Putamen (tissue), 1 donor: ENCODE results near the gene TRIM67.

Source experiments
- DNase-seq: peaks from one replicate; pipeline ENCODE4 v3.0.0-alpha.2; 2016; ENCODE audit warnings: low spot score

TRIM67 gene

DNA sequence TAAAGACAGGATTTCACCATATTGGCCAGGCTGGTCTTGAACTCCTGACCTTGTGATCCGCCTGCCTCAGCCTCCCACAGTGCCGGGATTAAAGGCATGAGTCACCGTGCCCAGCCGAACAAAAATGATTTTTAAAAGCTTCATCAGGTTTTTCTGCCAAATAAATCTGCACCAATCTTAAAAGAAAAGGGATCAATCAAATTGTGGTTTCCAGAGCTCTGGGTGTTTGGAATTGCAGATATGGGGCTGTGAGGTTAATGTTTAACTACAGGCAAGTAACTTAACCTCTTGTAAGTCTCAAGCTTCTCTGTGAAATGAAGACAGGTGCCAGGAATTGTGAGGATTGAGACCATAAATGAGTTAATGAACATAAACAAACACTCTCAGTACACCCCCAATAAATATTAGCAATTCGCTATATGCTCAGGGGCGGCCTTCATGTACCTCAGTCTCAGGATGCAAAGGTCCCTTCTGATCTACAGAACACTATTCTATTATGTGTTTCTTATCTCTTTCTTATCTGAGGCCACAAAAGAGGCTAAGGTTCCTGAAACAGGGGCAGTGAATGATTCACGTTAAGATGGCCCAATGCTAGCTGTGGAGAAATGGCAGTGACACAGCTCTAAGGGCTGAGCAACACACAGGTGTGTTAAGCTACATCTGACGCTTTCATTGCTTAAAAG is 72.0 kb downstream of the TRIM67 start:
- no peak for DNase-seq

DNA sequence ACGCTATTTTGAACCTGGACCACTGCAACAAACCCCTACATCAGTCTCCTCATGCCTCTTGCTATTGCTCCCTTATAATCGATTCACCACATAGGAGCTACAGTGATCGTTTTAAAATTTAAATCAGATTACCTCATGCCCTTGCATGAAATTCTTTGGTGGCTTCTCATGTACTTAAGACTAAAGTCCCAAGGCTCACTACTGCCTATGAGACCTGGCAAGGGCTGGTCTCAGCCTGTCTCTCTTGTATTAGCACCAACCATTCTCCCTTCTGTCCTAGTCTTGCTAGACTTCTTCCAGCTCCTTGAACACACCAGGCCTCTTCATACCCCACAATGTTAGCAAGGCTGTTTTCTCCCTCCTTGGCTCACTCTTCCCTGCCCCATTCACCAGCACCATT is 72.6 kb downstream of the TRIM67 start:
- no peak for DNase-seq

DNA sequence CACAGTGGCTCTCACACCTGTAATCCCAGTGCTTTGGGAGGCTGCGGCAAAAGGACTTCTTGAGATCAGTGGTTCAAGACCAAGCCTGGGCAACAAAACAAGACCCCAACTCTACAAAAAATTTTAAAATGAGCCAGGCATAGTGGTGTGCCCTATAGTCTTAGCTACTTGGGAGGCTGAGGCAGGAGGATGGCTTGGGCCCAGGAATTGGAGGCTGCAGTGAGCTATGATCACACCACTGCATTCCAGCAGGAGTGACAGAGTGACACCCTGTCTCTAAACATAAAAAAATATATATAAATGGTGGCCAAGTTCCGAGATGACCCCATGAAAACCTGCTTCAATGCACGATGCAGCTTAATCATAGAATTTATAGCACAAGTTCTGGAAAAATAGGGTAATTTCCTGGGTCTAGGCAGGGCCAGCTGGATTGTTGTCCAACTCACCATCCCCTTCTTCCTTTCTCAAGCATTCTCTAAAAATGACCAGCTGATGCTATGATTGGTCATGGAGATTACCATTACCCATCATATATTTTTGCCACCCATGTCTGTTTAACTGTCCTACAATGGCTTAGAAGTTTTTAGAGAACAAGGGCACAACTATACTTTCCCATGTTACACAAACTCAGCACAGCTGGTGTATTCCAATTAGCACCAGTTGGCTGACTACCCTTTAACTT is 73.8 kb downstream of the TRIM67 start:
- DNase-seq = no peak

DNA sequence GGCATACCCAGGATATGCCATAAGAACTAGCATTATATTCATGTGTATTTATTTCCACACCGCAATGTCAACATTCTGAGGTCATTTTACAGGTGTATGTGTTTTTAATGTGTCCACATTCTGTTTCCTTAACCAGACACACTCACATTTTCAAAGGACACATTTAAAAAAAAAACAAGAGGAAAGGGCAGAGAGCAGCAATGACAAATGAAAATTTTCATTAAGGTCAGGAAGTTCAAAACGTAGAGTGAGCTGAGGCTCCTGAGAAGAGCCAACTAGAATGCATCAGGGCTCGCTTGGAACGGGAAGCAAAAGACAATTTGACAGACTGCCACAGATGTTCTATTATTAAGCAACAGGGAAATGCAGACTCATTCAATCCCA is 74.3 kb downstream of the TRIM67 start:
- DNase-seq = no peak

DNA sequence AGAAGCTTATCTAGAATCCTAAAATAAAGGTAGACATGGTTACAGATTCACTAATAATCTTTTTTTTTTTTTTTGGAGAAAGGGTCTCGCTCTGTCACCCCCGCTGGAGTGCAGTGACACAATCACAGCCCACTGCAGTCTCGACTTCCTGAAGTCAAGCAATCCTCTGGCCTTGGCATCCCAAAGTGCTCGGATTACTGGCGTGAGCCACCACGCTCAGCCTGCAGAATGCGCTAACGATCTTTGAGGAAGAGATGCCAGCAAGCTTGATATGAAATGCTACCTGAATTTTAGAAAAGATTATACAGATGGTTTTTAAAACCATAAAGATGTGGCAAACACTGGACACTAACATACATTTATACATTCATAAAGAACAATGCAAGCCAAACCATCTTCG is 75.1 kb downstream of the TRIM67 start:
- DNase-seq = no peak

DNA sequence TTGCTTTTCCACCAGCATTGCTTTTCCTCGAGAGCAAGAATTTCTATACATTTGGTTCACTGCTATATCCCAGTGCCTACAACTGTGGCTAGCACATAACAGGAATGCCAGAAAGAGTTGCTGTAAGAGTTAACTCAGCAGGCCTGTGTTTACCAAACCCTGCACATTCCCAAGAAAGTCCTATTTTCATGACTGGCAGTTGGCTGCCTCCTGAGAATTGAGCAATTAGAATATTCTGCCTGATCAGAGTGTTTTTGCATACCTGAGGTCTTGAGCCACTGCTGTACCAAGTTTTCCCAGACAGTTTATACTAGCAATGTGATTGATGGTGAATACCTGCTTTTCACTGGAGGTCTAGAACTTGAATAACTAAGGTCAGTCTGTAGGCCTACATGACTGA is 76.4 kb downstream of the TRIM67 start:
- DNase-seq = no peak

DNA sequence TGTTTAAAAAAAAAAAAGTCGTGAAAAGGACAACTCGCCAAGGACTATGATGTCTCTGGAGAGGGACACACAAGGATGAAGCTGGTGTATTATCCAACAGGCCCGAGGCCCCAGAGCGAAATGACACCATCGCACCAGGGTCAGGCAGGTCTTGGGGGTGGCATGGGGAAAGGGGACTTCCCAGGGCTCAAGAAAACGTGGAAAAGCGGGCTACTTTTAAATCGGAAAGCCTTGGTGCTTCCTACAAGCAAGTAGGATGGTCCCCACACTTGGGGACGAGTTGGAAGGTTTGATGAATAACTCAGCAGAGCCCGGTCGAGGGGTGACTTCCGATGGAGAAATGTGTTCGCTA is 78.6 kb downstream of the TRIM67 start:
- no peak for DNase-seq

DNA sequence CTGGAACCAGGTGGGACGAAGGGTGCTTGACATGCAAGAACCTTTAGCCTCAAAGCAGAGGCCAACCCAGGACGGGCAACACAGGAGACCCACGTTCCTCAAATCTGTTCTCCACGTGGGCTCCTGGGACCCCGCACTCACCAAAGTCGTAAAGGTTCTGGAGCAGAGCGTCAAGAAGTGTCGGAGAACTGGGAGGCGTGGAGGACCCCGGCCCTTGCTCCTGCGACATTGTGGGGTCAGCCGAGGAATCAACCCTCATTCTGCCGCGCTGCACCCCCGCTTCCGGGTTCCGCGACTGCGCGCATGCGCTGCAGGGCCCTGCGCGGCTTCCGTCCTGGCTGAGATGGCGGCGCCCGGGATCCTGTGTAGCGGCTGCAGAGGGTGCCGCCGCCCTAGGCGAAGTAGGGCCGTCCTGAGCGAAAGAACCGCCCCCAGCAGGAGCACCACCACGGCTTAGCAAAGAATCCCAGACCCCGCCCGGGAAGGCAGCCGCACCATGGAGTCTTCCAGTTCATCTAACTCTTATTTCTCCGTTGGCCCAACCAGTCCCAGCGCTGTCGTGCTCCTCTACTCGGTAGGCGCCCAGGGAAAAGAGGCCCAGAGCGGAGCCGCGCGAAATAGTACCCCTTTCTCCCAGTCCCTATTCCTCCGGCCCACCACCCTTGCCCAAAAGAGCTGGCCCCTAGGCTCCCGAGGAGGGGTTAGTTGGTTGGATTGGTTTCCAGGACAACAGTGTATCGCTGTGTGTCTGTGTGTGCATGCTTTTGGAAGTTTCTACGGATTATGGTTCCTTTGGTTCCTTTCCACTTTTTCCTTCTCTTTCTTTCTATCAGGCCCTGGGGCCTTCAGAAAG is 79.3 kb downstream of the TRIM67 start, which contains the start of gene GNPAT:
TSS of gene GNPAT (plus strand) at position 330 of the 853 bp plus-strand sequence. CDS start at position 497, 167 bp downstream.
- peak; percentile 86 for DNase-seq

DNA sequence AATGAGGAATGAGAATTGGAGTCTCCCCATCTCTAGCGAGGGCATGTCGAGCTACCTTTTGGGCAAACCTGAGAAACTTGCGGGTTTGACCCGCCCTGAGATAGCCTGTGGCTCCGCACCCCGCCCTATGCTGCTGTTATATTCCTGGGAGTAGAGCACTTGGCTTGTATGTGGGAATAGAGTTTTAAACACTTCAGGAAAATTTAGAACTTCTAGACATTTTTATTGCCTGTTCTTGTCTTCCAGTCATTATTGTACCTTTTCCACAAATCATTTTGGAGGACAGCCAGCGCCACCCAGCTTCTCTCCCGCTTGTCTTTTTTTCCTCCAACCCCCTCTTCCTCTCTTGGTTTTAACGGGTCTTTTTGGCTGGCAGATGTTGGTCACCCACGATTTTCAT is 79.9 kb downstream of the TRIM67 start:
- no peak for DNase-seq

DNA sequence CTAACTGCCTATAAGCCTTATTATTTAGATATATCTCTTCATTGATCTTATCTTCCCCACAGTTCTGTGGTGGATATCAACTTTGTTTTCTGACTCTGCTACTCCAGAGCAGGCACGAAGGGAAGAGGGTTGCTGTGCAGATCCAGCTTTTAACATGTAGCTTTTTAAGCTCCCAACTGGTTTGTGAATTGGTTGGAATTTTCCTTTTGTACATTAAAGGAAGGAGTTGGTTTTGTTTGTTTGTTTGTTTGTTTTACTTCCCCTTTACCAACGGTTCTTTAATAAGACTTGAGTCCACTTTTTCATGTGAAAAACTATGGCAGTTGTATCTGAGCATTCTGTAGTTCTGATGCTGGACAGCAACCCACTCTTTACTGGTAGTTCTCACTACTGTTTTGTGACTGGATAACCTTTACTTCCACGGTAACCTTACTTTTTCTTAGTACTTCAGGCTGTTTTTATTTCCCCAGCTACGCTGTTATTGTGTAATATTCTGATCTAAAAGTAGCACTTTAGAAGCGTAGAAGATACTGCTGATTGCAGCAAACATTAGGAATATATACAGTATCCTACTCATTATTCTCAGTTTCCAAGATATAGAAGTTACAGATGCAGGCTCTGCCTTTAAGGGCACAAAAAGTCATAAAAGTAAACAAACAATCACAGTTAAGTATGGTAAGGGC is 80.8 kb downstream of the TRIM67 start:
- no peak for DNase-seq

DNA sequence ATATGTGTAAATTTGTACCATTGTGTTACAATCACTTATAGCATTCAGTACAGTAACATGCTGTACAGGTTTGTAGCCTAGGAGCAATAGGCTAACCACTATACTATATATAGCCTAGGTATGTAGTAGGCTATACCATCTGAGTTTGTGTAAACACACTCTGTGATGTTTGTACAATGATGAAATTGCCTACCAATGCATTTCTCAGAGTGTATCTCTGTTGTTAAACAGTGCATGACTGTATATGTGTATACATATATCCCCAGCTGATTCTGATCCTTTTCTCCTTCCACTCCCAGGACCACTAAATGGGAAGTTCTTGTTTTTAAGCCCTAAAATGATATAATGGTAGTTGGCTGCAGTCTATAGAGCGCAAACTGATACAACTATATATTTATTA is 86.9 kb downstream of the TRIM67 start:
- no peak for DNase-seq

DNA sequence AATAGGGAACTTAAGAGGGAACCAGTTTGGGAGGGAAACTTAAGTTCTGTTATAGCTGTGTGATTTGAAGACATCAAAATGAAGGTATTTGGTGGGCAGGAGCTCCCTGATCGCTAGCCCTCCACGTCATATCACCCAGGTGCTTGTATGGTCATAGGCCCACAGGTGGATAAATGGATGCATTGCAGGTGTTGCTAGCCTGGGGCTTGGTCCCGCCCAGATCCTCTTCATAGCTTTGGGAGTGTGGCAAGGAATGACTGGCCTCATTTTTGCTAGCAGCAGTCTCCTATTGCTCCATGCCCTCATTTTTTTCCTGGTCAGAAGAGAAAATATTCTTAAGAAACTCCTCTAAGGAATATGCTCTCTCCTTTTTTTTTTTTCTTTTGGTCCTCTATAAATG is 90.5 kb downstream of the TRIM67 start:
- no peak for DNase-seq

DNA sequence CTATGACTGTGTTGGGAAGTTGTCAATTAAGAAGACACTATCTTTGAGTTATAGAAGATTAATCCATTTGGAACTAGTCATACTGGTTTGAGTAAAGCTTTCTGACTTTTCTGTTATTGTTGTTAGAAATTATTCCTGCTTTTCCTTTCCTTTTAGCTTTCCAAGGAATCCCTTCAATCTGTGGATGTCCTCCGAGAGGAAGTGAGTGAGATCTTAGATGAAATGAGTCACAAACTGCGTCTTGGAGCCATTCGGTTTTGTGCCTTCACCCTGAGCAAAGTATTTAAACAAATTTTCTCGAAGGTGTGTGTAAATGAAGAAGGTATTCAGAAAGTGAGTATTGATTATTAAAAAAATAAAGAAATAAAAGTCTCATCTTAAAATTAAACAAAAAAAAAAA is 98.5 kb downstream of the TRIM67 start:
- DNase-seq = no peak

DNA sequence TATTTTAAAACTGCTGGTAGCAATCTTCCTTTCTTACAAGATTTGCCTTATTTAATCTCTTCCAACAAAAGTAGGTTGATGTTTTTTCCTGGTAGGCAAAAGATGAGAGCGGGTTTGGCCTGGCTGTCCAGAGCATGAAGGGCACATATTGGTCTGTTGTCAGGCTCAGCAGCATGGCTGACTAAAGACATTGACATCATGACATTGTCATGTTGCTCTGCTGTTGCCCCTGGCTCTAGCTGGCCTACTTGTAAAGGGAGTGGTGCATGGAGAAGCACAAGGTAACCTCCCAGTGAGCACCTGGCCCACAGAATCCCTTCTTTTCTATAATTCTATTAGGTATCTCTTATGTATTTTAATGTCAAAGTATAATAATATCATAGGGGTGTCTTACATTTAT is 102.8 kb downstream of the TRIM67 start:
- no peak for DNase-seq

DNA sequence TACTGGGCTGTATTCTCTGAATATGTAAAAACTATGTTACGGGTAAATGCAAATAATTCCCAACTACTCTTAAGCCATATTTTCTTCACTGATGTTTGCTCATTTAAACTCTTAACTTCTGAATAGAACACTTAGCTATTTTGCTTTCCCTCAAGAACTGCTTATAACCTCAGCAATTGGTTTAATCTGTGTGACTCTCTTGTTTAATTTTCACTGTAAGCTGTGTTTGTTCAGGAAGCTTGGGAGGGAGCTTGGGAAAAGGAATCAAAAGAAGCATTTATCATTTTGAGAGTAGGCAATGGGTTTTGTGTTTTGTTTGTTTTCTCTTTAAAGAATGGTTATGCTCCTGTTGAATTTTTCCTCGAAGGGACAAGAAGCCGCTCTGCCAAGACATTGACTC is 103.5 kb downstream of the TRIM67 start:
- DNase-seq = no peak

DNA sequence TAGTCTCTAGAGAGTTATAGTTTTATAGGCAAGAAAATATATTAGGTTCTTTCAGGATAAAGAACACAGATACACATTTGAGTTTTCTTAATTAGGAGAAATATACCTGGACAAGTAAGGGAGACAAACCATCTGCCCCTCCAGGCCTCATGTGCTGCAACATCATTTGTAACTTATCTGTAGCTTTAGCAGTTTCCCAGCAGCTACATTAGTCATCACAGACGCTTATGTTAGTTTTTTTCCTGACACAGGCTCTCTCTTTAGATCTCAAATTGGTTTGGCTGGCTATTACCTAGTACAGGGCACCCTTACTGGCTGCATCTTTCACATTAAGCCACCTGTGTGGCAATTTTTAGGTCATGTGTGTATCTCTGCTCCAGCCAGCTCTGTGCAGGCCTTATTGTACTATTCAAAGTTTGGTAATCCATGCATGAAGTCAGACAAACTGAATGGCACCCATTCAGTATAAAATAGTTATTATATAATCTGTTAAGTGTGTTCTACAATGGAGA is 105.0 kb downstream of the TRIM67 start:
- DNase-seq = no peak
